Colonic mucosa (tissue), 4 donors: ENCODE data around the gene PUS10. TPM values are rescaled to one million over a fixed set of nuclear protein-coding genes. Genes with fewer than 3 reads are reported as not detected.
A peak's percentile ranks its signal among the peaks of the same experiment; 100 is the strongest.
"Not testable (repeated sequence)": the region's sequence is repeated elsewhere in the genome, so short reads cannot be mapped to it uniquely, and the experiment has no call there.

Experiments used
- DNase-seq: peaks from one replicate; pipeline ENCODE4 v3.0.0-alpha.2; 2020
- H3K27ac ChIP-seq: fragments of 200-600 bp; one replicate; pipeline ENCODE4 v1.8.0; 2021
- H3K27me3 ChIP-seq: fragments of 200-600 bp; one replicate; pipeline ENCODE4 v1.8.0; 2021
- H3K36me3 ChIP-seq: fragments of 200-600 bp; one replicate; pipeline ENCODE4 v1.8.0; 2021
- H3K4me1 ChIP-seq: fragments of 200-600 bp; one replicate; pipeline ENCODE4 v1.8.0; 2021; ENCODE audit warnings: mild to moderate bottlenecking
- H3K4me3 ChIP-seq: fragments of 200-600 bp; one replicate; pipeline ENCODE4 v1.8.0; 2021
- H3K9ac ChIP-seq, 2 donors: one replicate each; pipeline ENCODE4 v1.7.0; 2013; ENCODE audit warnings: control low read depth in 2 of 2, low read depth in 2 of 2, low read length in 2 of 2
- H3K9me3 ChIP-seq: fragments of 200-600 bp; one replicate; pipeline ENCODE4 v1.8.0; 2021
- CTCF ChIP-seq: fragments of 200-600 bp; IDR thresholded peaks from one replicate; pipeline ENCODE4 v1.8.0; 2022; ENCODE audit warnings: antibody characterized with exemption, mild to moderate bottlenecking
- intact Hi-C: fragments of 100-400 bp; cut with DNase I; formaldehyde crosslinking; loops from one replicate; pipeline ENCODE4 v1.14.1; 2022
- total RNA-seq, 2 donors: library from RNA; stranded (reverse); fragmentation: NEBNext Ultra II Directional in 1 of 2; extraction: Animal tissue kit (Norgen Biotek cat#: 25700) in 1 of 2; gene quantifications; one replicate each; pipeline ENCODE4 v1.2.1, GENCODE V29; 2021
- donor health status: healthy.
- donor health status: DM: no; HTN: no; CAD: no.
- donor health status: DM: no; HTN: no; CAD: no.

PUS10 gene
- total RNA-seq, 2 donors from 2014 or later, result 6.7 to 6.9 TPM

- Histone ChIP-seq H3K27ac (peak overlapping the region; percentile 17), H3K36me3 (peaks cover 1% of the 10 kb centered on the region), H3K4me3 (no peak overlapping the region), H3K9me3 (no peaks in the 10 kb centered on the region), H3K27me3 (no peaks in the 10 kb centered on the region), H3K9ac (no peak overlapping the region), H3K4me1 (no peaks in the 10 kb centered on the region)
- no peak for TF ChIP-seq CTCF
- intact Hi-C loops, result no loop called here
- DNase-seq, result no peak
Observed at GRCh38 chr2:60926741-60927552, 91.1 kb downstream of the PUS10 start.

- Histone ChIP-seq H3K27ac (peak overlapping the region; percentile 17), H3K27me3 (no peaks in the 10 kb centered on the region), H3K9ac (no peak overlapping the region), H3K4me1 (no peaks in the 10 kb centered on the region), H3K36me3 (peaks cover 9% of the 10 kb centered on the region), H3K4me3 (no peak overlapping the region), H3K9me3 (no peaks in the 10 kb centered on the region)
- no peak for TF ChIP-seq CTCF
- intact Hi-C loops, result no loop called here
- no peak for DNase-seq
Observed at GRCh38 chr2:60925994-60926740, 91.9 kb downstream of the PUS10 start.

GRCh38 chr2:60907329-60907728, 110.7 kb downstream of the PUS10 start:
- no peak for TF ChIP-seq CTCF
- Histone ChIP-seq H3K36me3 (no peaks in the 10 kb centered on the region), H3K9ac (no peak overlapping the region), H3K4me1 (no peaks in the 10 kb centered on the region), H3K27me3 (no peaks in the 10 kb centered on the region), H3K9me3 (no peaks in the 10 kb centered on the region), H3K4me3 (no peak overlapping the region), H3K27ac (no peak overlapping the region)
- no peak for DNase-seq
- intact Hi-C loops, result no loop called here

- Histone ChIP-seq H3K9ac (no peak overlapping the region), H3K36me3 (no peaks in the 10 kb centered on the region), H3K4me3 (no peak overlapping the region), H3K27ac (no peak overlapping the region), H3K27me3 (no peaks in the 10 kb centered on the region), H3K9me3 (no peaks in the 10 kb centered on the region), H3K4me1 (no peaks in the 10 kb centered on the region)
- no peak for TF ChIP-seq CTCF
- intact Hi-C loops, result no loop called here
- DNase-seq, result no peak
Observed at GRCh38 chr2:60906395-60906794, 111.7 kb downstream of the PUS10 start.

- H3K27me3 ChIP-seq, H3K4me1 ChIP-seq, H3K27ac ChIP-seq, intact Hi-C loops, H3K36me3 ChIP-seq, H3K4me3 ChIP-seq, H3K9ac ChIP-seq, H3K9me3 ChIP-seq, DNase-seq: not testable (repeated sequence)
Observed at GRCh38 chr2:60905867-60906266, 112.2 kb downstream of the PUS10 start.

- H3K27ac ChIP-seq, H3K9me3 ChIP-seq, H3K4me3 ChIP-seq, H3K27me3 ChIP-seq, DNase-seq, H3K9ac ChIP-seq, H3K36me3 ChIP-seq, H3K4me1 ChIP-seq, intact Hi-C loops: not testable (repeated sequence)
Observed at GRCh38 chr2:60901296-60901695, 116.8 kb downstream of the PUS10 start.
